ENCODE measurements around the gene KCTD15.
A peak's percentile ranks its signal among the peaks of the same experiment; 100 is the strongest.

The KCTD15 gene

DNA sequence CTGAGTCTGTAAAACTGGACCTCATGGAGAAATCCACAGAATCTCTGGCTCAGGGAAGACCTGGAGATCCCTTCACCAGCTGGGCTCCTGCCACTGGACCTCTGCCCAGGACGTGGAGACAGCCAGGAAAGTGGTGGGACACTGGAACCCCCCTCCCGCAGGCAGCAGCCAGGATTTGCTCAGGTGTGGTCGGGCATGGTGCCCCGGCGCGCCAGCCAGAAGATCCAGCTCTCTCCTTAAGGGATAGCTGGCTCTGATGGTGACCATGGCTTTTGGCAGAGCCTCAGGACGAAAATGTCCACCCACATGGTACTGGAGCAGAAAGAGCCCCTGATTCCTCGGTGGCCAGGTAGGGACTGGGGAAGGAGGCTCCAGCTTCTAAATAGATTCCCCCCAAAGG, 26.6 kb upstream of the KCTD15 start:
- DNase-seq (ENCODE audit: low read depth) = no peak

DNA sequence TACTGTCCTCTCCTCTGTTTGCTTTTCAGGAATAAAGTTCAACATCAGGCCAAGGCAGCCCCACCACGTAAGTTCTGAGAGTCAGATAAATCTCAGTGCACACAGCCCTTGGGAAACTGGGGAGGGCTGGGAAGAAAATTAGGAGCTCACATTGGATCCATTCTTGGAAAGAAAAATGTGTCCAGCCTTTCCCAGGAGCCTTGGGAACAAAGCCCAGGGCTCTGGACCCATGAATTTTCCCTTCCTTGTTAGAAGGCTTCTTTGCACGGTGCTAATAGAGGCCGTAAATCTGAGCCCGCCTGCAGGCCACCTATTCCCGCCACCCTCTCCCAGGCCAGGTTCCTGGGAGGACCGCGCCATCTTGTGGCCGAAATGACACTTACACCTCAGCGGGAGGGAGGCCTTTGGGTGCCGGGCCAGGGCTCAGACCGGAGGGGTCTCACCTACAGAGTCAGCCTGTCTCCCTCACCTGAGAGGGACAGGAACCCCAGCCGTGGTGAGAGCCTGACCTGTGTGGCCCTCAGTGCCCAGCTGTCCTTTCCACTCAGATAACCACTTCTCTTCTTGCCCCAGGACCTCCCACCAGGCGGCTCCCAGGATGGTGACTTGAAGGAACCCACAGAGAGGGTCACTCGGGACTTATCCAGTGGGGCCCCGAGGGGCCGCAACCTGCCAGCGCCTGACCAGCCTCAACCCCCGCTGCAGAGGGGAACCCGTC, 25.1 kb upstream of the KCTD15 start:
- no peak overlapping the region for H3K4me3 ChIP-seq (ENCODE audit: control insufficient read depth, low read depth, low read length)
- DNase-seq (ENCODE audit: low read depth) = no peak

More for the DNA sequence above, 26.6 kb upstream of the KCTD15 start:
- H3K4me3 ChIP-seq (ENCODE audit: control insufficient read depth, low read depth, low read length) = no peak overlapping the region
- TF ChIP-seq CTCF (IDR thresholded peaks at IDR 0.05; ENCODE audit: control insufficient read depth, insufficient read depth, low read depth, low read length, missing control alignments) = no peak

DNA sequence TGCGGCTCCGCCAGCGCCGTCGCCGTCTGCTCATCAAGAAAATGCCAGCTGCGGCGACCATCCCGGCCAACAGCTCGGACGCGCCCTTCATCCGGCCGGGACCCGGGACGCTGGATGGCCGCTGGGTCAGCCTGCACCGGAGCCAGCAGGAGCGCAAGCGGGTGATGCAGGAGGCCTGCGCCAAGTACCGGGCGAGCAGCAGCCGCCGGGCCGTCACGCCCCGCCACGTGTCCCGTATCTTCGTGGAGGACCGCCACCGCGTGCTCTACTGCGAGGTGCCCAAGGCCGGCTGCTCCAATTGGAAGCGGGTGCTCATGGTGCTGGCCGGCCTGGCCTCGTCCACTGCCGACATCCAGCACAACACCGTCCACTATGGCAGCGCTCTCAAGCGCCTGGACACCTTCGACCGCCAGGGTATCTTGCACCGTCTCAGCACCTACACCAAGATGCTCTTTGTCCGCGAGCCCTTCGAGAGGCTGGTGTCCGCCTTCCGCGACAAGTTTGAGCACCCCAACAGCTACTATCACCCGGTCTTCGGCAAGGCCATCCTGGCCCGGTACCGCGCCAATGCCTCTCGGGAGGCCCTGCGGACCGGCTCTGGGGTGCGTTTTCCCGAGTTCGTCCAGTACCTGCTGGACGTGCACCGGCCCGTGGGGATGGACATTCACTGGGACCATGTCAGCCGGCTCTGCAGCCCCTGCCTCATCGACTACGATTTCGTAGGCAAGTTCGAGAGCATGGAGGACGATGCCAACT, 24.4 kb upstream of the KCTD15 start:
- TF ChIP-seq CTCF (IDR thresholded peaks at IDR 0.05; ENCODE audit: control insufficient read depth, insufficient read depth, low read depth, low read length, missing control alignments) = no peak
- DNase-seq (ENCODE audit: low read depth) = no peak
- no peak overlapping the region for H3K4me3 ChIP-seq (ENCODE audit: control insufficient read depth, low read depth, low read length)

More for the DNA sequence above, 25.1 kb upstream of the KCTD15 start:
- TF ChIP-seq CTCF (IDR thresholded peaks at IDR 0.05; ENCODE audit: control insufficient read depth, insufficient read depth, low read depth, low read length, missing control alignments) = peak; percentile 93

DNA sequence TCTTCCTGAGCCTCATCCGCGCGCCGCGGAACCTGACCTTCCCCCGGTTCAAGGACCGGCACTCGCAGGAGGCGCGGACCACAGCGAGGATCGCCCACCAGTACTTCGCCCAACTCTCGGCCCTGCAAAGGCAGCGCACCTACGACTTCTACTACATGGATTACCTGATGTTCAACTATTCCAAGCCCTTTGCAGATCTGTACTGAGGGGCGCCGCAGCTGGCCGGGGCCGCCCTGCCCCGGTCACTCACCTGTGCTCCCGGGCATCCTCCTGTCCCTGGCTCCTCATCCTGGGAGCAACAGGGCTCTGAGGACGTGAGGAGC, 23.9 kb upstream of the KCTD15 start:
- TF ChIP-seq CTCF (IDR thresholded peaks at IDR 0.05; ENCODE audit: control insufficient read depth, insufficient read depth, low read depth, low read length, missing control alignments) = no peak
- H3K4me3 ChIP-seq (ENCODE audit: control insufficient read depth, low read depth, low read length) = no peak overlapping the region
- no peak for DNase-seq (ENCODE audit: low read depth)

DNA sequence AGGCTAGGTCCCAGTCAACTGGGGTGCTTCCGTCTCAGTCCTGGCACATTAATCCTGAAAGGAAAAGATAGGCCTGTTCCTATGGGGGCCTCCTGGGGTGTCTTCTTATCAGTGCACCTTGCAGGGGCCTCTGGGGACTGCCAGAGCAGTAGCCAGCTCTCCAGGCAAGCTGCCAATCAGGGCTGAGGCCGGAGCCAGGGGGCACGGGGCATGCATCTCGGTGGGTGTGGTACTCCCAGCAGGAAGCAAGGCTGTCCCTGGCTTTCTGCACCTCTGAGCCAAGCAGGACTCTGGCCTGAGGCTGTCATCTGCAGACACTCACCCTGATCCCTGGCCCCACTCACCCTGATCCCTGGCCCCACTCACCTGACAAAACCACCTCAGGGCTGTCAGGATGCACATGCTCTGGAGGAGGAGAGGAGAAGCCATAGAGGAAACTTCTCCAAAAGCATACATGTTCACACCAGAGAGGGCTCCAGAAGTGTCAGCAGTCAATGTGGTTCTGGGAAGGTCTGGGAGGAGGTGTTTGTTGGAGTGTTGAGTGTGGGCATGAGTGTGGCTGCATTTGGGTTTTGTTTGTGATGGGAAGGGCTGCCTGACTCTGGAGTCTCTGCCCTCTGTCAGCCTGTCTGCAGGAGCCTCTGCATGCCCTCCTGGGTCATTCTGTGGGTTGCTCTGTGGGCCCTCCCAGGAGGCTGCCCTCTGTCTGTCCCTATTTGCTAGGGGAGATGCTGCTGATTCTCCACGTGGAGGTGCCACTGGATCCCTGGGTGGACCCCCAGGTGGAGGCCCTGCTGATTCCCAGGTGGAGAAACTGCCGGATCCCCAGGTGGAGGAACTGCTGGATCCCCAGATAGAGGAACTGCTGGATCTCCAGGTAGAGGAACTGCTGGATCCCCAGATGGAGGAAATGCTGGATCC, 22.7 kb upstream of the KCTD15 start:
- TF ChIP-seq CTCF (IDR thresholded peaks at IDR 0.05; ENCODE audit: control insufficient read depth, insufficient read depth, low read depth, low read length, missing control alignments) = no peak
- DNase-seq (ENCODE audit: low read depth) = no peak

DNA sequence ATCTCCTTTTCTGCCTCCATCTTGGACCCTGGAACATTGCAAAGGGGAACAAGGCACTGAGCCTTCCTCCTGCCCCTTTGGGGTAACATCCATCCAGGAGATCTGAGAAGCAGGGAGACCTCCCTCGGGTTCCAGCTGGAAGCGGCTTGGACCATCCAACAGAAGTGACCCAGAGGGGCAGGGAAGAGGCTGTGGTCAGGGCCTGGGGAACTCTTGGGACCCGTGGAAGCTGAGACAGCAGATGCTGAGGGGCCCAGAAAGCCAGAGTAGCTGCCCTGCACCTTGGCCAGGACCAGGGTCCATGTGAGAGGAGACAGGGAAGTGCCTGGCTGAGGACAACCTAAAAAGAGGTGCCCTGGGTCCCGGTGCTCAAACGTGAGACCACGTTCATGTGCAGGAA, 21.9 kb upstream of the KCTD15 start:
- no peak for TF ChIP-seq CTCF (IDR thresholded peaks at IDR 0.05; ENCODE audit: control insufficient read depth, insufficient read depth, low read depth, low read length, missing control alignments)
- no peak overlapping the region for H3K4me3 ChIP-seq (ENCODE audit: control insufficient read depth, low read depth, low read length)
- DNase-seq (ENCODE audit: low read depth) = no peak

More for the DNA sequence above, 22.7 kb upstream of the KCTD15 start:
- H3K4me3 ChIP-seq (ENCODE audit: control insufficient read depth, low read depth, low read length) = no peak overlapping the region
